Cardiac muscle cell (in vitro differentiated cells and primary cell): Measurements from ENCODE around the gene CDC16. TPM values are rescaled to one million over a fixed set of nuclear protein-coding genes. Genes with fewer than 3 reads are reported as not detected.
A peak's percentile ranks its signal among the peaks of the same experiment; 100 is the strongest.

ENCODE experiments used
- DNase-seq, 2 donors: peaks; one replicate each; pipeline versions ENCODE4 v3.0.0 to v3.0.0-alpha.2; 2010 to 2017; ENCODE audit warnings: low read depth in 1 of 2, low spot score in 1 of 2
- H3K27ac ChIP-seq: fragments of 200-600 bp; sonication (generic); 2 replicates; pipeline ENCODE4 v1.5.1; 2016
- H3K27me3 ChIP-seq: fragments of 200-600 bp; sonication (generic); 2 replicates; pipeline ENCODE4 v1.6.0; 2016; ENCODE audit warnings: control low read depth
- H3K36me3 ChIP-seq: fragments of 200-600 bp; sonication (generic); 2 replicates; pipeline ENCODE4 v1.5.1; 2016; ENCODE audit warnings: control low read depth
- H3K4me1 ChIP-seq: fragments of 200-600 bp; sonication (generic); 2 replicates; pipeline ENCODE4 v1.8.1; 2017; ENCODE audit warnings: low read depth, mild to moderate bottlenecking, mixed run types
- H3K4me3 ChIP-seq: fragments of 200-600 bp; sonication (generic); 2 replicates; pipeline ENCODE4 v1.5.1; 2016; ENCODE audit warnings: mild to moderate bottlenecking
- H3K9me3 ChIP-seq: fragments of 200-600 bp; sonication (generic); 2 replicates; pipeline ENCODE4 v1.5.1; 2017; ENCODE audit warnings: low read depth, mild to moderate bottlenecking, control low read depth
- polyA plus RNA-seq: library from polyadenylated mRNA; unstranded; fragments of >200 nt; fragmentation: Nextera tagmentation; extraction: Ambion mirVana; gene quantifications from 2 replicates; pipeline ENCODE4 v1.2.1, GENCODE V29; 2016
- total RNA-seq: library from RNA; depleted of rRNA; stranded (reverse); fragments of >200 nt; gene quantifications from 2 replicates; pipeline ENCODE4 v1.2.3, GENCODE V29; 2016
- TF ChIP-seq, protein P1 (sequence below): IDR thresholded peaks from 2 replicates; pipeline ENCODE4 v1.5.1; 2012; ENCODE audit warnings: low read depth, mild to moderate bottlenecking, low read length

The CDC16 gene
- total and polyA plus RNA-seq, 2 experiments from 2014 or later, result 36.8 to 48.7 TPM

DNA sequence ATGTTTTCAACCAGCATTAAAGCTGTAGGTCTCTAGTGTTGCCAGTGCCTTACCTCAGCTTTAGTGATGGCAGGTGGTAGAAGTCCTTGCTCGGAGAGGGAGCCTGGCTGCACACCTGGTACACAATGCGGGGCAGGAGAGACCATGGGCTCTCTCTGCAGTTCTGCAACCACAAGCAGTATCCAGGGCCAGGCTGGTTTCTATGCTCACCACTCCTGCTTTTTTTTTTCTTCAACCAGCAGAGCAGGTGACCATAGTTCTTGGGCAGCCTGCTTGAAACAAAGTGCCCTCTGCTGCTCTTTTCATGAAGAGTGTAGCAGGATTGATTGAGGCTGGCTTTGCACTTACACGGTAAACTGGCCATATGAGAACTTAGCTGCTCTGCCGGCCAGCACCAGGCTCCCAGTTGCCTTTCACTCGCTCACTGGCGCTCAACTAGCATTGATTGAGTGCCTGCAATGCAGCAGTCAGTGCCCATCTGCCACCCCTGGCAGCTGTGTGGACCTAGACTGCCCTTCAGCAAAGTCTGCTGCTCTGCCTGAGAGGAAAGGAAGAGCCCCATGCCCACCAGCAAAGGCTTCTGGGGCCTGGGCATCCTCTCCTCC, 75.2 kb downstream of the CDC16 start:
- H3K4me1 ChIP-seq, result no peaks in the 10 kb centered on the region
- H3K27me3 ChIP-seq, result no peaks in the 10 kb centered on the region
- no peak overlapping the region for H3K4me3 ChIP-seq
- H3K9me3 ChIP-seq, result no peaks in the 10 kb centered on the region
- peak overlapping the region; percentile 10 for H3K27ac ChIP-seq
- DNase-seq, result no peak
- H3K36me3 ChIP-seq, result peaks cover 14% of the 10 kb centered on the region
- TF ChIP-seq, protein P1, sequence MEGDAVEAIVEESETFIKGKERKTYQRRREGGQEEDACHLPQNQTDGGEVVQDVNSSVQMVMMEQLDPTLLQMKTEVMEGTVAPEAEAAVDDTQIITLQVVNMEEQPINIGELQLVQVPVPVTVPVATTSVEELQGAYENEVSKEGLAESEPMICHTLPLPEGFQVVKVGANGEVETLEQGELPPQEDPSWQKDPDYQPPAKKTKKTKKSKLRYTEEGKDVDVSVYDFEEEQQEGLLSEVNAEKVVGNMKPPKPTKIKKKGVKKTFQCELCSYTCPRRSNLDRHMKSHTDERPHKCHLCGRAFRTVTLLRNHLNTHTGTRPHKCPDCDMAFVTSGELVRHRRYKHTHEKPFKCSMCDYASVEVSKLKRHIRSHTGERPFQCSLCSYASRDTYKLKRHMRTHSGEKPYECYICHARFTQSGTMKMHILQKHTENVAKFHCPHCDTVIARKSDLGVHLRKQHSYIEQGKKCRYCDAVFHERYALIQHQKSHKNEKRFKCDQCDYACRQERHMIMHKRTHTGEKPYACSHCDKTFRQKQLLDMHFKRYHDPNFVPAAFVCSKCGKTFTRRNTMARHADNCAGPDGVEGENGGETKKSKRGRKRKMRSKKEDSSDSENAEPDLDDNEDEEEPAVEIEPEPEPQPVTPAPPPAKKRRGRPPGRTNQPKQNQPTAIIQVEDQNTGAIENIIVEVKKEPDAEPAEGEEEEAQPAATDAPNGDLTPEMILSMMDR, result no peak

DNA sequence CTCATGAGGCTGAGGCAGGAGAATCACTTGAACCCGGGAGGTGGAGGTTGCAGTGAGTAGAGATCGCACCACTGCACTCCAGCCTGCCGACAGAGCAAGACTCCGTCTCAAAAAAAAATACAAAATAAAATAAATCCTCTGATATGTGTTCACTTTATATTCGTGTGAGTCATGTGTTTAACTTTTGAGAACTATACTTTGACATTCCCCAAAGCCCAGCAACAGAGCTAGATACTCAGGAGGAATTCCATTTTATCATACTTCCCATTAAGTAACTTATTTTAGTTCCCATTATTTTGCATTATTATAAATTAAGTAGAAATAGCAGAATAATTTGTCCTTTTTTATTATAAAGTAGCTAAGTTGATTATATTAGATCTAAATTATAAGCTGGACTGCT, 76.3 kb downstream of the CDC16 start:
- Histone ChIP-seq H3K27ac (no peak overlapping the region), H3K36me3 (peaks cover 10% of the 10 kb centered on the region), H3K4me1 (peaks cover 8% of the 10 kb centered on the region), H3K27me3 (no peaks in the 10 kb centered on the region), H3K4me3 (no peak overlapping the region), H3K9me3 (no peaks in the 10 kb centered on the region)
- TF ChIP-seq, protein P1, result no peak
- DNase-seq, result no peak

- peaks cover 8% of the 10 kb centered on the region for H3K4me1 ChIP-seq
- DNase-seq, result peak in 1 of 2 donors; percentile 20
- no peak overlapping the region for H3K4me3 ChIP-seq
- H3K9me3 ChIP-seq, result no peaks in the 10 kb centered on the region
- no peaks in the 10 kb centered on the region for H3K27me3 ChIP-seq
- H3K27ac ChIP-seq, result no peak overlapping the region
- TF ChIP-seq, protein P1, result no peak
- H3K36me3 ChIP-seq, result peaks cover 9% of the 10 kb centered on the region
These were observed 76.7 kb downstream of the CDC16 start for GRCh38 chr13:114311387-114311786.

DNA sequence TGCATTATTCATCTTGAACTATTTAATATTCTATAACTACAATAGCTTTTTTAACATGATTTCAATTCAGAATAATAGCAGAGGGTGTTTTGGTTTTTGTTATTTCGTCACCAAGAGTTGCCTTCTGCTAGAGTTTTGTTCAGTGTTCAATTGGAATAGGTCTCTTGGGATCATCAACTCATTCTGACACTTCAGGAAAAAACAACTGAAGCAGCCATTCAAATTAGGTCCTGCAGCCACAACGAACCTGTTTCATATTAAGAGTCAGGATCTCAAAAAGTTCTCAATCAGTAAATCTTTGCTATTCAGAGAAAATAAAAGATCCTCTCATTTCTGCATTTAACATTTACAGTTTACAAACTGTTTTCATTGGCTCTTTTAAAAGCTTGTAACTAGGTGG, 77.2 kb downstream of the CDC16 start:
- peaks cover 8% of the 10 kb centered on the region for H3K4me1 ChIP-seq
- TF ChIP-seq, protein P1, result no peak
- H3K4me3 ChIP-seq, result no peak overlapping the region
- peaks cover 6% of the 10 kb centered on the region for H3K36me3 ChIP-seq
- H3K9me3 ChIP-seq, result no peaks in the 10 kb centered on the region
- no peak for DNase-seq
- H3K27me3 ChIP-seq, result no peaks in the 10 kb centered on the region
- H3K27ac ChIP-seq, result no peak overlapping the region

DNA sequence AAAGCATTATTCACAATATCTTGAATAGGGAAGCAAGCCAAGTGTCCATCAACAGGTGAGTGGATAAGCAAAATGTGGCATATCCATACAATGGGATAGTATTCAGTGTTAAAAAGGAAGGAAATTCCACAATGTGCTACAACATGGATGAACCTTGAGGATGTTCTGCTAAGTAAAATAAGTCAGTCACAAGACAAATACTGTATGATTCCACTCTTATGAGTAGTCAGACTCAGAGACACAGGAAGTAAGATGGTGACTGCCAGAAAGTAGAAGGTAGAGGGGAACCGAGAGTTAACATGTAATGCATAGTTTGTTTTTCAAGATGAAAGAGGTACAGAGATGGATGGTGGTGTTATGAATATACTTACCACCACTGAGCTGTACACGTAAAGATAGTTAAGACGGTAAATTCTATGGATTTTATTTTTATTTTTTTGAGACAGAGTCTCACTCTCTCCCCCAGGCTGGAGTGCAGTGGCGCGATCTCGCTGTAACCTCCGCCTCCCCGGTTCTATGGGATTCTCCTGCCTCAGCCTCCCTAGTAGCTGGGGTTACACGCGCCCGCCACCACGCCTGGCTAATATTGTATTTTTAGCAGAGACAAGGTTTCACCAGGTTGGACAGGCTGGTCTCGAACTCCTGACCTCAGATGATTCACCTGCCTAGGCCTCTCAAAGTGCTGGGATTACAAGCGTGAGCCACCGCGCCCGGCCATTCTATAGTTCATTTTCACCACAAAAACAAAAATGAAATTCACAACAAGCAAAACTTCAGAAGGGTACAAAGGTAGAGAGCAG, 78.6 kb downstream of the CDC16 start:
- TF ChIP-seq, protein P1, result no peak
- Histone ChIP-seq H3K27me3 (no peaks in the 10 kb centered on the region), H3K36me3 (no peaks in the 10 kb centered on the region), H3K4me1 (peaks cover 13% of the 10 kb centered on the region), H3K4me3 (peak overlapping the region; percentile 65), H3K27ac (peak overlapping the region; percentile 93), H3K9me3 (no peaks in the 10 kb centered on the region)
- DNase-seq, result no peak
